Natural killer cell (primary cell): ENCODE results near the gene C1QTNF4. TPM values are rescaled to one million over a fixed set of nuclear protein-coding genes. Genes with fewer than 3 reads are reported as not detected.

Experiments
- ATAC-seq, 3 donors: fragments of 150-1000 bp in 2 of 3; fragments of 200-7000 bp in 1 of 3; cut with Tn5 transposase; 1 replicate in 1 of 3; 2 replicates in 2 of 3; pipeline ENCODE4 v1.10.0; 2021; ENCODE audit warnings: mild to moderate bottlenecking in 2 of 3, moderate library complexity in 2 of 3
- DNase-seq, 2 donors: peaks; one replicate each; pipeline versions ENCODE4 v3.0.0 to v3.0.0-alpha.2; 2013 to 2021; ENCODE audit warnings: mixed read lengths in 1 of 2
- H3K27ac ChIP-seq: one replicate; pipeline ENCODE4 v1.5.1; 2013; ENCODE audit warnings: mild to moderate bottlenecking, low read length
- H3K27me3 ChIP-seq: one replicate; pipeline ENCODE4 v1.6.1; 2013; ENCODE audit warnings: low read length; ENCODE audit not compliant: control insufficient read depth, insufficient read depth
- H3K36me3 ChIP-seq: one replicate; pipeline ENCODE4 v1.6.1; 2013; ENCODE audit warnings: low read length; ENCODE audit not compliant: control insufficient read depth, insufficient read depth
- H3K4me1 ChIP-seq: one replicate; pipeline ENCODE4 v1.6.1; 2013; ENCODE audit warnings: low read length; ENCODE audit not compliant: control insufficient read depth, insufficient read depth
- H3K4me3 ChIP-seq: one replicate; pipeline ENCODE4 v1.5.1; 2013; ENCODE audit warnings: low read length
- H3K9me3 ChIP-seq: one replicate; pipeline ENCODE4 v1.6.1; 2013; ENCODE audit warnings: low read length; ENCODE audit not compliant: control insufficient read depth, insufficient read depth
- H3K27ac Mint-ChIP-seq, 2 donors: one replicate each; pipeline ENCODE4 v1.8.0; 2022; ENCODE audit warnings: mild to moderate bottlenecking in 2 of 2, mixed read lengths in 2 of 2, moderate library complexity in 1 of 2
- H3K27me3 Mint-ChIP-seq, 2 donors: one replicate each; pipeline ENCODE4 v1.8.0; 2022; ENCODE audit warnings: low read depth in 2 of 2, mixed read lengths in 2 of 2
- H3K36me3 Mint-ChIP-seq: one replicate; pipeline ENCODE4 v1.8.0; 2022; ENCODE audit warnings: mixed read lengths
- H3K4me1 Mint-ChIP-seq, 2 donors: one replicate each; pipeline ENCODE4 v1.8.0; 2022; ENCODE audit warnings: mixed read lengths in 2 of 2
- H3K4me3 Mint-ChIP-seq: one replicate; pipeline ENCODE4 v1.8.0; 2022; ENCODE audit warnings: mild to moderate bottlenecking, moderate library complexity, mixed read lengths
- H3K9me3 Mint-ChIP-seq, 2 donors: one replicate each; pipeline ENCODE4 v1.8.0; 2022; ENCODE audit warnings: mixed read lengths in 2 of 2
- WGBS: methylation state at CpG from one replicate; pipeline ENCODE4 v1.1.7; 2013; ENCODE audit warnings: missing lambda C conversion rate; ENCODE audit not compliant: insufficient coverage; 5-methylcytosine and 5-hydroxymethylcytosine counted together
- intact Hi-C: fragments of 100-400 bp; cut with micrococcal nuclease; formaldehyde crosslinking; loops from one replicate; pipeline ENCODE4 v1.14.2; 2022
- total RNA-seq, 4 donors: library from RNA; stranded (reverse); fragments of 120-200 nt in 1 of 4; gene quantifications; one replicate each; pipeline versions ENCODE4 v1.2.3 to v1.2.4, GENCODE V29; 2013 to 2022
- TF ChIP-seq, protein P1 (sequence below): fragments of 200-600 bp; IDR thresholded peaks from one replicate; pipeline ENCODE4 v1.8.0; 2022; ENCODE audit warnings: antibody characterized with exemption

C1QTNF4 gene
- total RNA-seq, 3 donors from 2014 or later (not counting 1 experiment from before 2014, with no cell fraction given): 0.78 to 2.0 (median 1.3) TPM

DNA sequence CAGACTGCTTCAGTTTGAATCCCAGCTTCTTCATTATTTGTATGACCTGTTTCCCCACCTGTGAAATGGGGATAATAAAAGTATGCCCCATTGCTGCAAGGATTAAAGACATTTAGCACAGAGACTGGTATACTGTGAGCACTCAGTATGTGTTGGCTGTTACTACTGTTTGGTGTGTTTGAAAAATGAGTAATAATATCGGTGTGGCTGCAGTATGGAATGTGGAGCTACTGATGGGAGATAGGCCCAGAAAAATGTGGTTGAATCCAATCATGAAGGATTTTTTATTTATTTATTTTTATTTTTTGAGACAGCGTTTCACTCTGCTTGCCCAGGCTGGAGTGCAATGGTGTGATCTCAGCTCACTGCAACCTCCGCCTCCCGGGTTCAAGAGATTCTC, 9.1 kb upstream of the C1QTNF4 start:
- Histone ChIP-seq H3K27ac (no peak overlapping the region), H3K27me3 (no peaks in the 10 kb centered on the region), H3K9me3 (no peaks in the 10 kb centered on the region), H3K4me1 (no peaks in the 10 kb centered on the region), H3K36me3 (no peaks in the 10 kb centered on the region), H3K4me3 (no peak overlapping the region)
- H3K36me3 Mint-ChIP-seq: peaks cover 5% of the 10 kb centered on the region
- H3K27me3 Mint-ChIP-seq: peaks cover 0 to 14% of the 10 kb centered on the region in 2 donors
- no peaks in the 10 kb centered on the region for H3K9me3 Mint-ChIP-seq
- ATAC-seq (no peak), DNase-seq (no peak)
- H3K4me3 Mint-ChIP-seq: no peak overlapping the region
- H3K27ac Mint-ChIP-seq: no peak overlapping the region
- TF ChIP-seq, protein P1, sequence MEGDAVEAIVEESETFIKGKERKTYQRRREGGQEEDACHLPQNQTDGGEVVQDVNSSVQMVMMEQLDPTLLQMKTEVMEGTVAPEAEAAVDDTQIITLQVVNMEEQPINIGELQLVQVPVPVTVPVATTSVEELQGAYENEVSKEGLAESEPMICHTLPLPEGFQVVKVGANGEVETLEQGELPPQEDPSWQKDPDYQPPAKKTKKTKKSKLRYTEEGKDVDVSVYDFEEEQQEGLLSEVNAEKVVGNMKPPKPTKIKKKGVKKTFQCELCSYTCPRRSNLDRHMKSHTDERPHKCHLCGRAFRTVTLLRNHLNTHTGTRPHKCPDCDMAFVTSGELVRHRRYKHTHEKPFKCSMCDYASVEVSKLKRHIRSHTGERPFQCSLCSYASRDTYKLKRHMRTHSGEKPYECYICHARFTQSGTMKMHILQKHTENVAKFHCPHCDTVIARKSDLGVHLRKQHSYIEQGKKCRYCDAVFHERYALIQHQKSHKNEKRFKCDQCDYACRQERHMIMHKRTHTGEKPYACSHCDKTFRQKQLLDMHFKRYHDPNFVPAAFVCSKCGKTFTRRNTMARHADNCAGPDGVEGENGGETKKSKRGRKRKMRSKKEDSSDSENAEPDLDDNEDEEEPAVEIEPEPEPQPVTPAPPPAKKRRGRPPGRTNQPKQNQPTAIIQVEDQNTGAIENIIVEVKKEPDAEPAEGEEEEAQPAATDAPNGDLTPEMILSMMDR: no peak
- intact Hi-C loops: no loop called here
- 97% methylated on average over 4 of the region's 4 CpGs for WGBS
- no peaks in the 10 kb centered on the region for H3K4me1 Mint-ChIP-seq

DNA sequence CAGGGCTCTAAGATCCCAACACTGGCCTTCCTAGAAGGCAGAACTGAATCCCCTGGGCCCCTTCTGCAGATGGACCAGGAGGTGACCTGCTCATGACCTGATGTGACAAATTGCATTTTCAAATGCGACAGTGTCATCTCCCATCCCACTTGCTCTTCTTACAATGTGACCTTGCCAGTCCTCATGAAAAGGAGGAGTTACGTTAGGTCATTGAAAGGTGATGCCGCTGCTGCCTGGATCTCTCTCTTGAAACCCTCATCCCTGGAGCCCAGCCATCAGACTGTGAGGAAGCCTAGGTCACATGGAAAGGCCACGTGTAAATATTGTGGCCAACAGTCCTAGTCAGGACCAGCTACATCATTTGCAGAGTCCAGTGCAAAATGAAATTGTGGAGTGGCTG, 5.7 kb upstream of the C1QTNF4 start:
- H3K27ac ChIP-seq: no peak overlapping the region
- no peaks in the 10 kb centered on the region for H3K9me3 Mint-ChIP-seq
- no peaks in the 10 kb centered on the region for H3K4me1 Mint-ChIP-seq
- no peak overlapping the region for H3K4me3 ChIP-seq
- H3K36me3 ChIP-seq: no peaks in the 10 kb centered on the region
- no peaks in the 10 kb centered on the region for H3K36me3 Mint-ChIP-seq
- no peak overlapping the region for H3K4me3 Mint-ChIP-seq
- 89% methylated on average over 4 of the region's 4 CpGs for WGBS
- intact Hi-C loops: no loop called here
- no peaks in the 10 kb centered on the region for H3K9me3 ChIP-seq
- ATAC-seq (no peak), DNase-seq (no peak)
- TF ChIP-seq, protein P1: no peak
- H3K27me3 Mint-ChIP-seq: peaks cover 8 to 11% of the 10 kb centered on the region in 2 donors
- no peaks in the 10 kb centered on the region for H3K4me1 ChIP-seq
- no peak overlapping the region for H3K27ac Mint-ChIP-seq
- no peaks in the 10 kb centered on the region for H3K27me3 ChIP-seq

DNA sequence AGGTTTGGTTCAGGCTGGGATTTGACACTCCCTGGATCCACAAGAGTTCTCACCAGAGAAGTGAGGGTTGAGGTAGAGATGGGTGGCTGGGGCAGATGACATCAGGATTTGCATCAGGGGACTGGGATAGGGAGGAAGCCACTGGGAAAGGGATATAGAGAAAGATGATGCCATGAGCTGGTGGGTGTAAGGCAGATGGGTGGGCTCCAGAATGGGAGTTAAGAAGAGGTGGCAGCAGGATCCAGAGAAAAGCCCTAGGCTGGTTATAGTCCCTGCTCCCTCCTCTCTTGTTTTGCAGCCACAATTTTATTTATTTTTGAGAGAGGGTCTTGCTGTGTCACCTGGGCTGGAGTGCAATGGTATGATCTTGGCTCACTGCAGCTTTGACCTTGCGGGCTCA, 1.8 kb upstream of the C1QTNF4 start:
- ATAC-seq (no peak), DNase-seq (no peak)
- H3K4me3 Mint-ChIP-seq: no peak overlapping the region
- H3K9me3 ChIP-seq: no peaks in the 10 kb centered on the region
- H3K36me3 ChIP-seq: no peaks in the 10 kb centered on the region
- no peaks in the 10 kb centered on the region for H3K36me3 Mint-ChIP-seq
- H3K27ac ChIP-seq: no peak overlapping the region
- H3K27me3 Mint-ChIP-seq: peaks cover 19 to 29% of the 10 kb centered on the region in 2 donors
- peaks cover 15% of the 10 kb centered on the region for H3K4me1 ChIP-seq
- no peaks in the 10 kb centered on the region for H3K4me1 Mint-ChIP-seq
- WGBS: 94% methylated on average over 1 of the region's 1 CpG
- intact Hi-C loops: no loop called here
- peaks cover 15% of the 10 kb centered on the region for H3K27me3 ChIP-seq
- H3K9me3 Mint-ChIP-seq: no peaks in the 10 kb centered on the region
- H3K4me3 ChIP-seq: no peak overlapping the region
- H3K27ac Mint-ChIP-seq: no peak overlapping the region
- TF ChIP-seq, protein P1: no peak

DNA sequence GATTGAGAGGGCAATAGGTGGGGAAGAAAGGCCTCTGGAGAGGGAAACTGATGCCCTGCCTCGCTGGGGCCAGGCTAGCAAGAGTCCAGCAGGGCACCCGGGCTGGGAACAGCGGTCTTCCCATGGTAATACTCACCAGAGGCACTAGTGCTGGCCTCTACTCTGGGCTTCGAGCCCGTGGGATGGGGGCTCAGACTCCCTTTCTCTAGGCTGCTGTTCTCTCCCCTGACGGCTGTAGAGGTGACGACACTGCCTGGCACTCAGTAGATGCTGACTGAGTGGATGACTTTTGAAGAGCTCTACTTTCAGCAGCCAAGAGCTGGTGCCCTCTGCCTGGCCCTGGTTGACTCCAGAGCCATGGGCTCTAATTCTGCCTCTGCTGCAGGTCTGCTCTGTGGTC, 818 bp upstream of the C1QTNF4 start:
- DNase-seq: no peak
- no peak for ATAC-seq
- Mint-ChIP-seq H3K9me3 (no peaks in the 10 kb centered on the region), H3K4me1 (no peaks in the 10 kb centered on the region), H3K27me3 (peaks cover 19 to 29% of the 10 kb centered on the region in 2 donors), H3K27ac (no peak overlapping the region), H3K36me3 (no peaks in the 10 kb centered on the region), H3K4me3 (no peak overlapping the region)
- H3K27ac ChIP-seq: no peak overlapping the region
- H3K9me3 ChIP-seq: no peaks in the 10 kb centered on the region
- H3K27me3 ChIP-seq: peaks cover 15% of the 10 kb centered on the region
- H3K4me1 ChIP-seq: peaks cover 15% of the 10 kb centered on the region
- intact Hi-C loops: no loop called here
- TF ChIP-seq, protein P1: no peak
- no peak overlapping the region for H3K4me3 ChIP-seq
- 88% methylated on average over 7 of the region's 7 CpGs for WGBS
- H3K36me3 ChIP-seq: no peaks in the 10 kb centered on the region
